Activated T-cell treated with anti-CD3 and anti-CD28 coated beads, Interleukin-2, amount 50 U/mL, for 24 hours (primary cell): Measurements from ENCODE around the gene FBXL14.
A peak's percentile ranks its signal among the peaks of the same experiment; 100 is the strongest.

Experiments used
- DNase-seq: peaks from one replicate; pipeline ENCODE4 v3.0.0-alpha.2; 2020
- H3K27ac Mint-ChIP-seq: 2 replicates; pipeline ENCODE4 v1.8.0; 2020; ENCODE audit warnings: mild to moderate bottlenecking, mixed read lengths
- H3K27me3 Mint-ChIP-seq: 2 replicates; pipeline ENCODE4 v1.8.0; 2020; ENCODE audit warnings: mixed read lengths
- H3K36me3 Mint-ChIP-seq: 2 replicates; pipeline ENCODE4 v1.8.0; 2020; ENCODE audit warnings: low read depth, mixed read lengths
- H3K4me1 Mint-ChIP-seq: 2 replicates; pipeline ENCODE4 v1.8.0; 2020; ENCODE audit warnings: low read depth, mixed read lengths
- H3K4me3 Mint-ChIP-seq: 2 replicates; pipeline ENCODE4 v1.8.0; 2020; ENCODE audit warnings: mild to moderate bottlenecking, moderate library complexity, mixed read lengths
- H3K9me3 Mint-ChIP-seq: 2 replicates; pipeline ENCODE4 v1.8.0; 2020; ENCODE audit warnings: mixed read lengths

The FBXL14 gene

GRCh38 chr12:1531654-1532374 lies 62.6 kb downstream of the FBXL14 start:
- H3K4me1 Mint-ChIP-seq: peaks cover 37% of the 10 kb centered on the region
- peaks cover 75% of the 10 kb centered on the region for H3K27me3 Mint-ChIP-seq
- peak; percentile 39 for DNase-seq

DNA sequence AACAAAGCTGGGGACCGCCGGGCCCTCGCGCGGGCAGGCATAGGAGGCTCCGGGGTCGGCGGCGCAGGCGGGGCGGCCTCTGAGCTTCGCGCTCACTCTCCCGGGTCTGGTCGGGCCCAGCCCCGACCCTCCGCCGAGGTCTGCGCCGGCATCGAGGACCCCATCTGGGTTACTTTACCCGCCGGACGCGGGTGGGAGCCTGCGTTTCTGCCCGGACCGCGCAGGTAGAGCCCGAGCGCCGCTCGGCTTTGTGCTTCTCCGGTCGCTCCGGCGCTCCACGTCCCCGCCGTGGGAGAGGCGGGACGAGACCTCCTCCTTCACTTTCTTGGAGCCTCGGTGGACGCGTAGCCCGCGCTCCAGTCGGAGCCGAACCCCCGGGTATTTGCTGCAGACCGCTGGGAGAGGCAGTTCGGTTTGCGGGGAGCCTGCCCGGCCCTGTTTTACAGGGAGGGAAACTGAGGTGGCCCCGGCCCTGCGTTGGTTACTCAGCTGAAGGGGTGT lies 63.2 kb downstream of the FBXL14 start:
- Mint-ChIP-seq H3K27me3 (peaks cover 73% of the 10 kb centered on the region), H3K27ac (no peak overlapping the region), H3K4me1 (peaks cover 37% of the 10 kb centered on the region), H3K9me3 (no peaks in the 10 kb centered on the region), H3K36me3 (no peaks in the 10 kb centered on the region), H3K4me3 (peak overlapping the region; percentile 57)
- peak; percentile 48 for DNase-seq

More at GRCh38 chr12:1531654-1532374, 62.6 kb downstream of the FBXL14 start:
- no peaks in the 10 kb centered on the region for H3K9me3 Mint-ChIP-seq
- no peak overlapping the region for H3K27ac Mint-ChIP-seq
- no peaks in the 10 kb centered on the region for H3K36me3 Mint-ChIP-seq
- peak overlapping the region; percentile 57 for H3K4me3 Mint-ChIP-seq

GRCh38 chr12:1530592-1531152 lies 63.7 kb downstream of the FBXL14 start:
- H3K4me1 Mint-ChIP-seq: peaks cover 37% of the 10 kb centered on the region
- H3K27me3 Mint-ChIP-seq: peaks cover 72% of the 10 kb centered on the region
- DNase-seq: peak; percentile 40
- H3K4me3 Mint-ChIP-seq: no peak overlapping the region
- H3K9me3 Mint-ChIP-seq: no peaks in the 10 kb centered on the region
- no peaks in the 10 kb centered on the region for H3K36me3 Mint-ChIP-seq
- H3K27ac Mint-ChIP-seq: no peak overlapping the region

GRCh38 chr12:1529862-1530591 lies 64.4 kb downstream of the FBXL14 start:
- Mint-ChIP-seq H3K27me3 (peaks cover 73% of the 10 kb centered on the region), H3K36me3 (no peaks in the 10 kb centered on the region), H3K9me3 (no peaks in the 10 kb centered on the region), H3K4me1 (peaks cover 37% of the 10 kb centered on the region), H3K27ac (peak overlapping the region; percentile 72), H3K4me3 (peak overlapping the region; percentile 67)
- peak; percentile 42 for DNase-seq

GRCh38 chr12:1529228-1529861 lies 65.0 kb downstream of the FBXL14 start:
- Mint-ChIP-seq H3K4me1 (peaks cover 33% of the 10 kb centered on the region), H3K36me3 (no peaks in the 10 kb centered on the region), H3K27me3 (peaks cover 79% of the 10 kb centered on the region), H3K9me3 (no peaks in the 10 kb centered on the region), H3K4me3 (peak overlapping the region; percentile 67), H3K27ac (peak overlapping the region; percentile 72)
- DNase-seq: no peak

DNA sequence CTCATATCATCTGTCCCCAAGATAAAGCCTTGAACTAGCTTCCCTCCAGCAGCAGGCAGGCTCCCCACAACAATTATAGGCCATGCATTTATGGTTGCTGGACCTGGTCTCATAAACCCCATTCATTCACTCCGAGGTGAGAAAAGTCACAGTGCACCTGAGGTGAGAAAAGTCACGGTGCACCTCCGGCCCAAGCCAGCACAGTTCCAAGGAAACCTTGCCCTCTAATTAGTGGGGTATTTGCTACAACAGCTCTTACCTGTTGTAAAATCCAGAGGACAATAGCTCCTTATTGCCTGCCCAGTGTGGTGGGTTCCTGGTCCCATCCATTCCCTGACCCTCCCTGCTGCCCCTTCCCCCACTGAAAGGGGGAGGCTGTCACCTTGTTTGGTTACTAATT lies 65.6 kb downstream of the FBXL14 start:
- DNase-seq: no peak
- H3K27ac Mint-ChIP-seq: no peak overlapping the region
- no peaks in the 10 kb centered on the region for H3K36me3 Mint-ChIP-seq
- peaks cover 81% of the 10 kb centered on the region for H3K27me3 Mint-ChIP-seq
- no peaks in the 10 kb centered on the region for H3K9me3 Mint-ChIP-seq
- H3K4me1 Mint-ChIP-seq: peaks cover 30% of the 10 kb centered on the region
- H3K4me3 Mint-ChIP-seq: no peak overlapping the region

DNA sequence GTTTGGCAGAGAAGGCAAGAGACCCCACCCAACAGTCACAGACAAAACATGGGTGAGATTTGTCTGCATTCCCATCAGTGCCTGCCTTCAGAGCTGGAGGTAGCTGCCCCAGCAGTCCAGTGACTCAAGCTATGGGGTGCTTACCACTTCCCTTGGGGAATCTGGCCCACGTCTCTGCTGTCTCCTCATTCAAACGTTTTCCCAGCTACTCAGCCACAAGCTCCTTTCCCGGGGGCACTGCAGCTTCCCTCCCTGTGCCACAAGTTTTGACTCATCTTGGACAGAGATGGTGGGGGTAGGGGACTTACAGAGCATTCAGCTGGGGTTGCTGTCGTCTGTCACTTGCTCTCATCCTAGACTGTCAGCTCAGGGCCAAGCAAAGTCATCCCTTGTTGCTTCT lies 66.6 kb downstream of the FBXL14 start:
- peaks cover 20% of the 10 kb centered on the region for H3K4me1 Mint-ChIP-seq
- no peak for DNase-seq
- no peaks in the 10 kb centered on the region for H3K36me3 Mint-ChIP-seq
- no peak overlapping the region for H3K4me3 Mint-ChIP-seq
- H3K27ac Mint-ChIP-seq: no peak overlapping the region
- no peaks in the 10 kb centered on the region for H3K9me3 Mint-ChIP-seq
- peaks cover 74% of the 10 kb centered on the region for H3K27me3 Mint-ChIP-seq

DNA sequence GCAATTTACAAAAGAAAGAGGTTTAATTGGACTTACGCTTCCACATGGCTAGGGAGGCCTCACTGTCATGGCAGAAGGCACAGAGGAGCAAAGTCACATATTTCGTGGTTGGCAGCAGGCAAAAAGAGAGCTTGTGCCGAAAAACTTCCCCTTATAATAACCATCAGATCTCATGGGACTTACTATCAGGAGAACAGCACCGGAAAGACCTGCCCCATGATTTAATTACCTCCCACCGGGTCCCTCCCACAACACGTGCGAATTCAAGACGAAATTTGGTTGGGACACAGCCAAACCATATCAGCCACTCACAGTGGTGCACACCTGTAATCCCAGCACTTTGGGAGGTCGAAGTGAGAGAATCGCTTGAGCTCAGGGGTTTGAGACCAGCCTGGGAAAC lies 68.5 kb downstream of the FBXL14 start:
- peak; percentile 12 for DNase-seq
- Mint-ChIP-seq H3K36me3 (no peaks in the 10 kb centered on the region), H3K27me3 (peaks cover 58% of the 10 kb centered on the region), H3K4me1 (peaks cover 4% of the 10 kb centered on the region), H3K4me3 (no peak overlapping the region), H3K27ac (no peak overlapping the region), H3K9me3 (no peaks in the 10 kb centered on the region)

- H3K36me3 Mint-ChIP-seq: no peaks in the 10 kb centered on the region
- no peaks in the 10 kb centered on the region for H3K4me1 Mint-ChIP-seq
- DNase-seq: peak; percentile 13
- H3K4me3 Mint-ChIP-seq: no peak overlapping the region
- H3K9me3 Mint-ChIP-seq: no peaks in the 10 kb centered on the region
- peaks cover 59% of the 10 kb centered on the region for H3K27me3 Mint-ChIP-seq
- H3K27ac Mint-ChIP-seq: no peak overlapping the region
Measured at GRCh38 chr12:1523558-1524050, 70.8 kb downstream of the FBXL14 start.

DNA sequence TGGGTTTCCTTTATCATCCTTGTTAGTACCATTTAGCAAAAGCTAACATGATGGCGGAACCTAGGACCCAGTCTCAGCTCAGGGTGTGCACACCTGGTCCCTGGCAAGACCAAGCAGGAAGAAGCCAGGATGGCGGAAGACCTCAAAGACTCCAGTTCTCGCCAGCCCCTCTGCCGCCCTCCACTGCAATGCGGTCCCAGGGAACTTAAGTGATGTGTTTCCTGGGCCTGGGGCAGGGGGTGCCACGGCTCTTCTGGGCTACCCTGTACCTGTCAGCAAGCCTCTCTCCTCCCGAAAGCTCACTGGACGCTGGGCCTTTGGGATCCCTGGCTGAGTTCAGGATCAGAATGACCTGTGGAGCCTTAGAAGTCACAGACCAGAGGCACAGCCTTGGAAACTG lies 71.3 kb downstream of the FBXL14 start:
- DNase-seq: peak; percentile 11
- Mint-ChIP-seq H3K9me3 (no peaks in the 10 kb centered on the region), H3K4me3 (no peak overlapping the region), H3K4me1 (no peaks in the 10 kb centered on the region), H3K36me3 (no peaks in the 10 kb centered on the region), H3K27me3 (peaks cover 59% of the 10 kb centered on the region), H3K27ac (no peak overlapping the region)

DNA sequence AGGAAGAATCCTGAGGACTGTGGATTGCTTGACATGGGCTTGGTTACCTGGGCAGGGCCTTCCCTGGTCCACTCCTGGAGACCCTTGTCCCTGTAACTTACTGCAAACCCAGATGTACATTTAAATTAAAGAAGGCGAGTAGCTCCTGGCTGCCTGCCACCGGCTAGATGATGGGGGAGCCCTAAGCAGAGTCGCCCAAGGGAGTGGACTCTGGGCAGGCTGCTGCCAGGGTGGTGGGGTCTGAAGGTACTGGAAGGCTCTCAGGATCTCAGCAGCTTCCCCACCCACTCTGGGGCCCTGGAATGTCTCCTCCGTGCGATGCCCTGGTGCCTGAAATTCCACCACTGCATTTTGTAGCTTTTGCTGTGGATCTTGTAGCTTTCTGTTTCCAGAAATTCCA lies 74.7 kb downstream of the FBXL14 start:
- no peak overlapping the region for H3K4me3 Mint-ChIP-seq
- no peaks in the 10 kb centered on the region for H3K4me1 Mint-ChIP-seq
- no peaks in the 10 kb centered on the region for H3K36me3 Mint-ChIP-seq
- no peak overlapping the region for H3K27ac Mint-ChIP-seq
- peak; percentile 13 for DNase-seq
- peaks cover 30% of the 10 kb centered on the region for H3K27me3 Mint-ChIP-seq
- H3K9me3 Mint-ChIP-seq: no peaks in the 10 kb centered on the region

- Mint-ChIP-seq H3K4me1 (no peaks in the 10 kb centered on the region), H3K4me3 (no peak overlapping the region), H3K27me3 (peaks cover 24% of the 10 kb centered on the region), H3K27ac (no peak overlapping the region), H3K36me3 (no peaks in the 10 kb centered on the region), H3K9me3 (no peaks in the 10 kb centered on the region)
- no peak for DNase-seq
Measured at GRCh38 chr12:1518591-1519516, 75.5 kb downstream of the FBXL14 start.

- H3K36me3 Mint-ChIP-seq: no peaks in the 10 kb centered on the region
- H3K9me3 Mint-ChIP-seq: no peaks in the 10 kb centered on the region
- H3K4me1 Mint-ChIP-seq: no peaks in the 10 kb centered on the region
- H3K27me3 Mint-ChIP-seq: peaks cover 20% of the 10 kb centered on the region
- no peak for DNase-seq
- no peak overlapping the region for H3K27ac Mint-ChIP-seq
- no peak overlapping the region for H3K4me3 Mint-ChIP-seq
Measured at GRCh38 chr12:1517734-1518525, 76.5 kb downstream of the FBXL14 start.
